NB4 (cell line): Measurements from ENCODE around the gene MYO7B.

Experiments
- CTCF ChIP-seq: IDR thresholded peaks from one replicate; pipeline ENCODE4 v1.5.1; 2012; ENCODE audit warnings: low read depth, low read length
- MAX ChIP-seq: IDR thresholded peaks from 2 replicates; pipeline ENCODE4 v1.6.1; 2011; ENCODE audit warnings: low read depth, low read length
- POLR2A ChIP-seq: IDR thresholded peaks from 2 replicates; pipeline ENCODE4 v1.6.1; 2011; ENCODE audit warnings: mild to moderate bottlenecking; ENCODE audit not compliant: insufficient read length; ENCODE audit errors: extremely low read depth

GRCh38 chr2:127665267-127665893, 129.9 kb downstream of the MYO7B start:
- no peak for TF ChIP-seq CTCF
- no peak for TF ChIP-seq POLR2A
- no peak for TF ChIP-seq MAX
